Trophoblast cell (in vitro differentiated cells and primary cell): ENCODE measurements around the gene MARCHF7.

Experiments used
- DNase-seq, 2 donors: peaks; one replicate each; pipeline ENCODE4 v3.0.0-alpha.2; 2016
- H2AFZ ChIP-seq: 2 replicates; pipeline ENCODE4 v1.6.1; 2013; ENCODE audit warnings: low read length, moderate library complexity, mild to moderate bottlenecking; ENCODE audit not compliant: insufficient read depth, poor library complexity
- H2AK5ac ChIP-seq: 2 replicates; pipeline ENCODE4 v1.6.1; 2013; ENCODE audit warnings: mild to moderate bottlenecking, low read length
- H2BK120ac ChIP-seq: 2 replicates; pipeline ENCODE4 v1.6.1; 2013; ENCODE audit warnings: low read length, mild to moderate bottlenecking, moderate library complexity; ENCODE audit not compliant: insufficient read depth, poor library complexity
- H2BK12ac ChIP-seq: 2 replicates; pipeline ENCODE4 v1.6.1; 2013; ENCODE audit warnings: mild to moderate bottlenecking, low read length, moderate library complexity
- H2BK5ac ChIP-seq: 2 replicates; pipeline ENCODE4 v1.6.1; 2013; ENCODE audit warnings: low read length, low read depth, moderate library complexity, mild to moderate bottlenecking; ENCODE audit not compliant: poor library complexity
- H3K14ac ChIP-seq: 2 replicates; pipeline ENCODE4 v1.6.1; 2013; ENCODE audit warnings: mild to moderate bottlenecking, low read length
- H3K18ac ChIP-seq: 2 replicates; pipeline ENCODE4 v1.6.1; 2013; ENCODE audit warnings: mild to moderate bottlenecking, low read length
- H3K23ac ChIP-seq: 2 replicates; pipeline ENCODE4 v1.6.1; 2013; ENCODE audit warnings: low read length
- H3K27ac ChIP-seq: 2 replicates; pipeline ENCODE4 v1.5.1; 2013; ENCODE audit warnings: low read depth, mild to moderate bottlenecking, inconsistent platforms, low read length, moderate library complexity
- H3K27me3 ChIP-seq: 2 replicates; pipeline ENCODE4 v1.6.1; 2013; ENCODE audit warnings: inconsistent platforms, mild to moderate bottlenecking, low read length, moderate library complexity; ENCODE audit not compliant: insufficient read depth
- H3K36me3 ChIP-seq, 2 experiments: 1 replicate in 1 of 2; 2 replicates in 1 of 2; pipeline ENCODE4 v1.6.1; 2013; ENCODE audit warnings: low read length in 2 of 2, mild to moderate bottlenecking in 2 of 2, moderate library complexity in 1 of 2; ENCODE audit not compliant: insufficient read depth in 2 of 2, control insufficient read depth in 1 of 2
- H3K4ac ChIP-seq: 2 replicates; pipeline ENCODE4 v1.6.1; 2013; ENCODE audit warnings: low read depth, mild to moderate bottlenecking, low read length, moderate library complexity
- H3K4me1 ChIP-seq, 2 experiments: 1 replicate in 1 of 2; 2 replicates in 1 of 2; pipeline ENCODE4 v1.6.1; 2013; ENCODE audit warnings: low read length in 2 of 2, mild to moderate bottlenecking in 2 of 2, moderate library complexity in 1 of 2; ENCODE audit not compliant: insufficient read depth in 2 of 2, control insufficient read depth in 1 of 2
- H3K4me2 ChIP-seq: 2 replicates; pipeline ENCODE4 v1.6.1; 2013; ENCODE audit warnings: inconsistent platforms, mild to moderate bottlenecking, low read length, moderate library complexity
- H3K4me3 ChIP-seq: 2 replicates; pipeline ENCODE4 v1.5.1; 2013; ENCODE audit warnings: mild to moderate bottlenecking, low read depth, low read length, inconsistent platforms
- H3K79me1 ChIP-seq: one replicate; pipeline ENCODE4 v1.6.1; 2013; ENCODE audit warnings: low read length
- H3K79me2 ChIP-seq: 2 replicates; pipeline ENCODE4 v1.6.1; 2013; ENCODE audit warnings: low read length, mild to moderate bottlenecking; ENCODE audit not compliant: control insufficient read depth, insufficient read depth, poor library complexity
- H3K9ac ChIP-seq: 2 replicates; pipeline ENCODE4 v1.6.1; 2013; ENCODE audit warnings: mild to moderate bottlenecking, low read length
- H3K9me3 ChIP-seq: 2 replicates; pipeline ENCODE4 v1.6.1; 2013; ENCODE audit warnings: low read depth, mild to moderate bottlenecking, control low read depth, inconsistent platforms, low read length; ENCODE audit not compliant: insufficient read depth
- H4K12ac ChIP-seq: 2 replicates; pipeline ENCODE4 v1.6.1; 2013; ENCODE audit warnings: low read depth, mild to moderate bottlenecking, low read length, moderate library complexity
- H4K8ac ChIP-seq: 2 replicates; pipeline ENCODE4 v1.6.1; 2013; ENCODE audit warnings: low read depth, mild to moderate bottlenecking, low read length, moderate library complexity
- H4K91ac ChIP-seq: one replicate; pipeline ENCODE4 v1.6.1; 2013; ENCODE audit warnings: low read depth, mild to moderate bottlenecking, low read length, moderate library complexity
- WGBS: extraction: QIAGEN DNeasy Blood & Tissue Kit; methylation state at CpG from one replicate; pipeline ENCODE4 v1.1.7; 2013; ENCODE audit warnings: missing lambda C conversion rate; ENCODE audit not compliant: insufficient read length, insufficient coverage; ENCODE audit errors: extremely low coverage; 5-methylcytosine and 5-hydroxymethylcytosine counted together

MARCHF7 gene

GRCh38 chr2:159728629-159729028 lies 16.3 kb downstream of the MARCHF7 start:
- no peak overlapping the region for H3K4ac ChIP-seq
- H3K9ac ChIP-seq, result no peak overlapping the region
- H3K9me3 ChIP-seq, result peaks cover 1% of the 10 kb centered on the region
- no peak overlapping the region for H3K14ac ChIP-seq
- no peak overlapping the region for H4K91ac ChIP-seq
- no peak overlapping the region for H2AK5ac ChIP-seq
- H3K27ac ChIP-seq, result no peak overlapping the region
- H3K4me2 ChIP-seq, result no peak overlapping the region
- H3K18ac ChIP-seq, result no peak overlapping the region
- no peak overlapping the region for H2BK12ac ChIP-seq
- no peak overlapping the region for H4K8ac ChIP-seq
- H3K36me3 ChIP-seq, result peaks cover 21 to 23% of the 10 kb centered on the region in 2 experiments
- H3K79me1 ChIP-seq, result no peaks in the 10 kb centered on the region
- no peak for DNase-seq
- no peaks in the 10 kb centered on the region for H3K27me3 ChIP-seq
- no peaks in the 10 kb centered on the region for H3K4me1 ChIP-seq
- H2BK5ac ChIP-seq, result no peak overlapping the region
- H2BK120ac ChIP-seq, result no peak overlapping the region
- H3K23ac ChIP-seq, result no peak overlapping the region
- no peak overlapping the region for H4K12ac ChIP-seq
- no CpG with 5 or more reads among the region's 3 CpGs for WGBS
- no peak overlapping the region for H2AFZ ChIP-seq
- H3K4me3 ChIP-seq, result no peak overlapping the region
- H3K79me2 ChIP-seq, result peaks cover 11% of the 10 kb centered on the region

GRCh38 chr2:159735648-159736047 lies 23.3 kb downstream of the MARCHF7 start:
- no peak overlapping the region for H3K27ac ChIP-seq
- H2BK120ac ChIP-seq, result no peak overlapping the region
- H3K9me3 ChIP-seq, result peaks cover 5% of the 10 kb centered on the region
- no peak overlapping the region for H3K4ac ChIP-seq
- no peak overlapping the region for H2BK12ac ChIP-seq
- no peak overlapping the region for H4K8ac ChIP-seq
- no CpG with 5 or more reads among the region's 1 CpG for WGBS
- H4K91ac ChIP-seq, result no peak overlapping the region
- H2AK5ac ChIP-seq, result no peak overlapping the region
- H3K79me2 ChIP-seq, result no peaks in the 10 kb centered on the region
- no peak overlapping the region for H3K9ac ChIP-seq
- H3K36me3 ChIP-seq, result peaks cover 36 to 45% of the 10 kb centered on the region in 2 experiments
- H3K27me3 ChIP-seq, result no peaks in the 10 kb centered on the region
- H3K4me3 ChIP-seq, result no peak overlapping the region
- no peaks in the 10 kb centered on the region for H3K79me1 ChIP-seq
- peak overlapping the region; percentile 11 for H3K18ac ChIP-seq
- no peak overlapping the region for H2BK5ac ChIP-seq
- H2AFZ ChIP-seq, result no peak overlapping the region
- H3K4me2 ChIP-seq, result no peak overlapping the region
- no peaks in the 10 kb centered on the region for H3K4me1 ChIP-seq
- no peak overlapping the region for H4K12ac ChIP-seq
- DNase-seq, result no peak
- no peak overlapping the region for H3K23ac ChIP-seq
- H3K14ac ChIP-seq, result no peak overlapping the region

- Histone ChIP-seq H3K14ac (no peak overlapping the region), H2AFZ (no peak overlapping the region), H3K27me3 (no peaks in the 10 kb centered on the region), H3K18ac (peak overlapping the region; percentile 11), H4K8ac (no peak overlapping the region), H4K12ac (no peak overlapping the region), H3K27ac (no peak overlapping the region), H2BK120ac (no peak overlapping the region), H2AK5ac (no peak overlapping the region), H4K91ac (no peak overlapping the region), H3K4me1 (no peaks in the 10 kb centered on the region), H3K9me3 (peaks cover 4% of the 10 kb centered on the region), H3K4me3 (no peak overlapping the region), H3K79me2 (no peaks in the 10 kb centered on the region), H3K23ac (no peak overlapping the region), H2BK5ac (no peak overlapping the region), H3K36me3 (peaks cover 32 to 42% of the 10 kb centered on the region in 2 experiments), H3K4ac (peak overlapping the region; percentile 8), H3K4me2 (no peak overlapping the region), H3K79me1 (no peaks in the 10 kb centered on the region), H2BK12ac (no peak overlapping the region), H3K9ac (no peak overlapping the region)
- peak in 1 of 2 donors; percentile 3 for DNase-seq
- no CpG with 5 or more reads among the region's 3 CpGs for WGBS
Measured at GRCh38 chr2:159736048-159736447, 23.7 kb downstream of the MARCHF7 start.

GRCh38 chr2:159737292-159737916 lies 25.1 kb downstream of the MARCHF7 start:
- Histone ChIP-seq H3K27ac (no peak overlapping the region), H3K14ac (no peak overlapping the region), H3K4me3 (no peak overlapping the region), H4K91ac (no peak overlapping the region), H3K4ac (peak overlapping the region; percentile 87), H2AK5ac (no peak overlapping the region), H2BK5ac (no peak overlapping the region), H3K23ac (no peak overlapping the region), H3K36me3 (peaks cover 24 to 37% of the 10 kb centered on the region in 2 experiments), H2BK12ac (no peak overlapping the region), H3K4me1 (no peaks in the 10 kb centered on the region), H3K18ac (peak overlapping the region; percentile 27), H3K4me2 (no peak overlapping the region), H4K8ac (no peak overlapping the region), H2AFZ (no peak overlapping the region), H4K12ac (no peak overlapping the region), H3K79me2 (no peaks in the 10 kb centered on the region), H3K27me3 (no peaks in the 10 kb centered on the region), H3K9ac (no peak overlapping the region), H2BK120ac (no peak overlapping the region), H3K9me3 (peaks cover 4% of the 10 kb centered on the region), H3K79me1 (no peaks in the 10 kb centered on the region)
- no peak for DNase-seq
- WGBS, result no CpG with 5 or more reads among the region's 1 CpG
